NCI-H187 (cell line): Measurements from ENCODE around the gene CLDN4.
A peak's percentile ranks its signal among the peaks of the same experiment; 100 is the strongest.
"Not testable (repeated sequence)": the region's sequence is repeated elsewhere in the genome, so short reads cannot be mapped to it uniquely, and the experiment has no call there.

ENCODE experiments used
- DNase-seq, 2 experiments: peaks; one replicate each; lab custom pipeline; 2025; lab: John Stamatoyannopoulos, UW

The CLDN4 gene

GRCh38 chr7:73842067-73842976, 11.5 kb downstream of the CLDN4 start, which contains the start of gene METTL27:
Gene METTL27 (minus strand): TSS chr7:73842516. CDS start chr7:73842140, 376 bp downstream.
- peak; percentile 77 to 94 for DNase-seq

- DNase-seq = no peak
These were observed 13.3 kb downstream of the CLDN4 start for GRCh38 chr7:73844131-73844547.

GRCh38 chr7:73844848-73845460, 14.2 kb downstream of the CLDN4 start:
- DNase-seq = no peak

DNA sequence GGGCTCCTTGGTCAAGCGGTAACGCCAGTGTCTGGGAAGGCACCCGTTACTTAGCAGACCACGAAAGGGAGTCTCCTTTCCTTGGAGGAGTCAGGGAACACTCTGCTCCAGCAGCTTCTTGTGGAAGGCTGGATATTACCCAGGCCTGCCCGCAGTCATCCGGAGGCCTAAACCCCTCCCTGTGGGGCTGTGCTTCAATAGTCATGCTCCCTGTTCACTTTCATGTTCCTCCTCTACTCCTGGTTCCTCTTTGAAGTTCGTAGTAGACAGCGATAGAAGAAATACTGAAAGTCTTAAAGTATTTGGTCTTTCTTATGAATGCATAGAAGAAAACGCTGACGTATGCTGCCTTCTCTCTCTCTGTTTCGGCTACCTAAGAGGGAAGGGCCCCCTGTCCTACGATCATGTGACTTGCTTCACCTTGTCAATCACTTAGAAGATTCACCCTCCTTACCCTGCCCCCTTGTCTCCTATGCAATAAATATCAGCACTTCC, 15.0 kb downstream of the CLDN4 start:
- not testable (repeated sequence) for DNase-seq

- no peak for DNase-seq
These were observed 17.3 kb downstream of the CLDN4 start for GRCh38 chr7:73847941-73848723.

DNA sequence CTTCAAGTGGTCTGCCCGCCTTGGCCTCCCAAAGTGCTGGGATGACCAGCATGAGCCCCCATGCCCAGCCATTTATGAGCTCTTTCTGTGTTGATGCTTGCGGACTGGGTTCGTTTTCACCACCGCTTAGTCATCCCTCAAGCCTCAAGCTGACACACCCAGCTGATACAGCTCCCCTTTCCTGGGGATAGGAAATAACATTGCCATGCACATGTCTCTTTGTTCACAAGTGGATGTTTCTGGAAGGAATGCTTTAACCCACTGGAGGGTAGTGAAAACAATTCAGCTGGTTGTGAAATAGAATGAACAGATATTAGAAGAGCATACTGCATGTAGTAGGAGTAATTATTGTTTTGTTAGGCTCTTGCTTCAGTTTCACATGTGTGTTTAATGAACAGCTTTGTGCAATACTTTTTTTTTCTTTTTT, 20.0 kb downstream of the CLDN4 start:
- DNase-seq = no peak

DNA sequence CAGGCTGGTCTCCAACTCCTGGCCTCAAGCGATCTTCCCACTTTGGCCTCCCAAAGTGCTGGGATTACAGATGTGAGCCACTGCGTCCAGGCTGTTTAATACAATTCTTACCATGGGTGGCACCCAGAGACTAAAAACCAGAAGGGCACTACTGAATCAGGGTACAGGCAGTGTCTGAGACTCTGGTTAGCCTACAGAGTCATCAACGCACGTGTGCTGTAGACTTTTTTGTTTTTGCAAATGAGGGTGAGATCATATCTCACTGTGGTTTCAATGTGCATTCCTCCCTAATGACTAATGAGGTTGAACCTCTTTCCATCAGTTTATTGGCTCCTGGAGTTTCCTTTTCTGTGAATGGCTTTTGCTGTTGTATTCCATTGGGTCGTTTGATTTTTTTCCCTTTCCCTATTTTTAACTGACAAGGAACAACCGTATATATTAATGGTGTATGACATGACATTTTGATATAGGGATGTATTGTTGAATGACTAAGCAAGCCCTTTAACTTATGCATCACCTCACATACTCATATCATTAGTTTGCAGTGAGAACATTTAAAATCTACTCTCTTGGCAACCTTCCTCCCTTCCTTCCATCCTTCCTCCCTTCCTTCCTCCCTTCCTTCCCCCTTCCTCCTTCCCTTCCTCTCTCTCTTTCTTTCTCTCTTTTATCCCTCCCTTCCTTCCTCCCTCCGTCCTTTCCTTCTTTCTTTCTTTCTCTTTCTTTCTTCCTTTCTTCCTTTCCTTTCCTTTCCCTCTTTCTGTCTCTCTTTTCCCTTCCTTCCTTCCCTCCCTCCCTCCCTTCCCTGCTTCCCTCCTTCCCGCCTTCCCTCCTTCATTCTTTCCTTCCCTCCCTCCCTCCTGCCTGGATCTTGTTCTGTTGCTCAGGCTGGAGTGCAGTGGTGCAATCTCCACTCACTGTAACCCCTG, 20.9 kb downstream of the CLDN4 start:
- no peak for DNase-seq

DNA sequence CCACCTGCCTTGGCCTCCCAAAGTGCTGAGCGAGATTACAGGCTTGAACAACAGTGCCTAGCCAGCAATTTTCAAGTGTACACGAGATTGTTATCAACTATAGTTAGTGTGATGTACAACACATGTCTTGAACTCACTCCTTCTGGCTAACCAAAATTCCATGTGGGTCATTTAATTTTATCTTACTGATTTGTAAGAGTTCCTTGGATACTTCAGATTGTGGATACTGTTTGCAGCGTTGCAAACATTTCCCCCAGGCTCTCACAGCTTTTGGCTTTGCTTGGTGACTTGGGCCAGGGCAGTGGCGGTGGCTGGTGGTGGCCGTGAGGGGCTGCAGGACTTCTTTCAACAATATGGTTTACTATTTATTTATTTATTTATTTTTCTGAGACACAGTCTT, 21.7 kb downstream of the CLDN4 start:
- DNase-seq = no peak

- no peak for DNase-seq
These were observed 26.1 kb downstream of the CLDN4 start for GRCh38 chr7:73856941-73857340.

GRCh38 chr7:73858807-73859206, 28.0 kb downstream of the CLDN4 start:
- DNase-seq = no peak

DNA sequence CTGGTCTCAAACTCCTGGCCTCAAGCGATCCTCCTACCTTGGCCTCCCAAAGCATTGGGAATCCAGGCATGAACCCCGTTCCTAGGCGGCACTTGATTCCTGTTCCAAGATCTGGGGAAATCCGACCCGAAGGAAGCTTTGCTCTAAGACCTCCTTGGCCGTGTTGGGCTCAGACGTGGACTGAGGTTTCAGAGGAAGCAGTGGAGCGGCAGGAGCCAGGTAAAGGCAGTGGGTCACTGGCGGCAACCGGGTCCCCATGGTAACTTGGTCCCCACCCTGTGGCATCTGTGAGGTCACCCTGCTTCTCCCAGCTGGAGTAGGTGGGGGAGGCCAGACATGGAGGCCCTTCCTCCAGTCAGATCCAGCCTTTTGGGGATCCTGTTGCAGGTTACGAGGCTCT, 30.1 kb downstream of the CLDN4 start, which contains the start of gene TMEM270:
TSS of gene TMEM270 (plus strand) at position 301 of the 400 bp plus-strand sequence. CDS start at position 337, 36 bp downstream.
- no peak for DNase-seq

GRCh38 chr7:73861305-73861704, 30.5 kb downstream of the CLDN4 start:
- DNase-seq = no peak

- no peak for DNase-seq
These were observed 34.4 kb downstream of the CLDN4 start for GRCh38 chr7:73864981-73865711.

DNA sequence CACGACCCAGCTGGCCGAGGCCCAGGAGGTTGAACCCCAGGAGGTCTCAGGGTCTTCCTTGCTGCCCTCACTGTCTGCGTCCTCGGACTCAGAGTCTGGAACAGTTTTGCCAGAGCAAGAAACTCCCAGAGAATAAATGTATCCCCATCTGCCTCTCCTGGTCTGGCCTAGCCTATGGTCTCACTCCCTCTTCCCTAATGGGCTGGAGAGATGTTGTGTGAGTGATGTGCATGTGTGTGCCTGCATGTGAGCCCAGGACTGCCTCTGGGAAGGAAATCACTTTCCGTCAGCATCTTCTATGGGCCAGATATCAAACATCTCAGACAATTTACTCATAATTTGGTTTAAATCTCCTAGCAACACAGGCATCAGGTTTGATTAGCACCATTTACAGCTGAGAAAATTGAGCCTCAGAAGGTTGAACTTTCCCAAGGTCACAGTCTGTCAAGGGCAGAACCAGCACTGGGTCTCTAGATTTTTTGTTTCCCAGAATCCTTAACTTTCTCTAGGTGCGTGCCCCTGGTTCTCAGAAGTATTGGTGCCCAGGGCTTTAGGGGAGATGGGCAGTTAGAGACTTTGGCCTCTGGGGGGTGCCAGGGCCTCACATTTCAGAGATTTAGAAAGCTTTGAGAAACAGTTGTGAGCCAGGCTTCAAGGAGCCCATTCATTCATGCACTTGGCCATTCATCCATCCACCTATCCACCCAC, 35.1 kb downstream of the CLDN4 start:
- no peak for DNase-seq

DNA sequence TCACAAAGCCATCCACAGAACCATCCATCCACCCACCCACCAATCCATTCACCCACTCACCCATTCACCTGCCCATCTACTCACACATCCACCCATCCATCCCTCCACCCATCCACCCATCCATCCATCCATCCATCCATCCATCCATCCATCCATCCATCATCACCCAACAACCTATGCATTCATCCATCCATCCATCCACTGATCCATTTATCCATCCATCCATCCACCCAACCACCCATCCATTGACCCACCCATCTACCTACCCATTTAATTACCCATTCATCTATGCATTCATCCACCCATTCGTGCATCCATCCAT, 35.6 kb downstream of the CLDN4 start:
- no peak for DNase-seq

GRCh38 chr7:73869011-73869798, 38.4 kb downstream of the CLDN4 start:
- no peak for DNase-seq

- DNase-seq = no peak
These were observed 39.3 kb downstream of the CLDN4 start for GRCh38 chr7:73870041-73870492.

DNA sequence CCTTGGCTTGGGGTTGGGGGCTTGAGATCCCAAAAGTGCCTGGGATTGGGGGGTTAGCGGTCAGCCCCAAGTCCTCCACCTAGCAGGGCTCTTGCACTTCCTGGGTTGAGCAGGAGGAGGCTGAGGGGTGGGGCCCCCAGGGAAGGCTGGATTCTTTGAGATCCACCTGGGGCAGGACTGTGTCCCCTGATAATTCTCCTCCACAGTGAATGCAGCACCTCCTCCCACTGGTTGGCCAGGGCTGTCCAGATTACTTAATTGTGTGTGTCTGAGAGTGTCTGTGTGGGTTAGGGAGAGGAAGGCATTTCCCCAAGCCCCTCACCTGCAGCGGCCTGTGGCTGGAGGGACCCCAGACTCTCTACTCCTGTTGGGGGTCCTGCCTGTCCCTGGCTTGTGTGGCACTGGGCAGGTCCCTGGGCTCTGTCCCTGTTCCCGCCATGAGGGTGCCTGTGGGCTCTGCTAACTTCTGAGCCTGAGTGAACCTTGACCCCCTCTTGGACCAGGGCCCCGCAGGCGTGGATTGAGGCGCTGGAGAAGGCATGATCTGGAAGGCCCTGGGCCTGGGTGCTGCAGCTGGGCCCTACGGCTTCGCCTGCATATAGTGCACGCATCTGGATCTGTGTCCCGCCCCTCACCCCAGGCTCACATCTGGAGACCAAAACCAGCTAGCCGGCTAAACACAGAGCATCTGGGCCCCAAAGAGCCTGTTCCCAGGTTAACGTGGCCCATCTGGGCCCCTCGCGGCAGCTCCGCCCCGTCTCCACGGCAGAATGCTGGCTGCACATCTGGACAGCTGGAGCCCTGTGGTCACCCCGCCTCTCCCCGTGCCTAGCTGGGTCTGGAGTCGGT, 40.6 kb downstream of the CLDN4 start:
- no peak for DNase-seq
